Body of pancreas (tissue), 4 donors: ENCODE measurements around the gene RIC1. TPM values are rescaled to one million over a fixed set of nuclear protein-coding genes. Genes with fewer than 3 reads are reported as not detected.

Experiments used
- ATAC-seq: fragments of 150-250 bp; one replicate; pipeline ENCODE4 v1.9.1; 2016
- DNase-seq, 4 donors: peaks; one replicate each; pipeline ENCODE4 v3.0.0-alpha.2; 2019
- H3K27ac ChIP-seq, 4 donors: fragments of 200-600 bp; sonication (generic); 1 replicate in 3 of 4; 2 replicates in 1 of 4; pipeline versions ENCODE4 v1.5.1 to v1.6.1; 2016 to 2019; ENCODE audit warnings: mild to moderate bottlenecking in 1 of 4, mixed read lengths in 1 of 4, moderate library complexity in 1 of 4
- H3K27me3 ChIP-seq, 2 donors: fragments of 200-600 bp; sonication (generic); one replicate each; pipeline ENCODE4 v1.6.0; 2016; ENCODE audit warnings: mild to moderate bottlenecking in 1 of 2
- H3K36me3 ChIP-seq, 2 donors: fragments of 200-600 bp; sonication (generic); replicated peaks in 1 of 2; 2 replicates each; pipeline ENCODE4 v1.5.1; 2016; ENCODE audit warnings: low read depth in 2 of 2; ENCODE audit not compliant: insufficient read depth in 1 of 2
- H3K4me1 ChIP-seq: fragments of 200-600 bp; sonication (generic); one replicate; pipeline ENCODE4 v1.6.0; 2016
- H3K4me3 ChIP-seq, 2 donors: fragments of 200-600 bp; sonication (generic); 1 replicate in 1 of 2; 2 replicates in 1 of 2; pipeline ENCODE4 v1.5.1; 2016 to 2019
- H3K9me3 ChIP-seq, 3 donors: fragments of 200-600 bp; sonication (generic); 1 replicate in 2 of 3; 2 replicates in 1 of 3; pipeline ENCODE4 v1.5.1; 2016
- CTCF ChIP-seq, 7 experiments: fragments of 450-650 bp in 4 of 7; fragments of 200-600 bp in 3 of 7; sonication (generic) in 3 of 7; IDR thresholded peaks; one replicate each; pipeline ENCODE4 v1.5.1; 2016 to 2019; ENCODE audit warnings: antibody characterized with exemption in 7 of 7
- POLR2A ChIP-seq, 3 donors: fragments of 450-650 bp; IDR thresholded peaks; one replicate each; pipeline ENCODE4 v1.6.1; 2016; ENCODE audit warnings: antibody characterized with exemption in 3 of 3, mild to moderate bottlenecking in 2 of 3
- WGBS, 2 donors: methylation state at CpG; one replicate each; pipeline ENCODE4 v1.1.5; 2017; 5-methylcytosine and 5-hydroxymethylcytosine counted together
- intact Hi-C: fragments of 100-400 bp; cut with DNase I; formaldehyde crosslinking; loops from one replicate; pipeline ENCODE4 v1.15.1; 2023
- total RNA-seq, 2 donors: library from RNA; depleted of rRNA; stranded (reverse); fragments of >200 nt; gene quantifications; one replicate each; pipeline ENCODE4 v1.1.0, GENCODE V29; 2016

The RIC1 gene
- total RNA-seq, 2 donors from 2014 or later: 22.4 to 23.1 TPM

- Histone ChIP-seq H3K4me1 (no peaks in the 10 kb centered on the region), H3K36me3 (no peaks in the 10 kb centered on the region), H3K4me3 (no peak overlapping the region), H3K27me3 (no peaks in the 10 kb centered on the region), H3K27ac (no peak overlapping the region), H3K9me3 (no peaks in the 10 kb centered on the region)
- ATAC-seq: no peak
- TF ChIP-seq CTCF (IDR thresholded peaks at IDR 0.05): no peak
- TF ChIP-seq POLR2A (IDR thresholded peaks at IDR 0.05): no peak
- 84 to 88% methylated on average over 1 of the region's 1 CpG for WGBS, 2 donors
- DNase-seq: no peak
- intact Hi-C loops: no loop called here
Measured at GRCh38 chr9:5690278-5690677, 61.4 kb downstream of the RIC1 start.

GRCh38 chr9:5695860-5696259 is 67.0 kb downstream of the RIC1 start:
- intact Hi-C loops: no loop called here
- Histone ChIP-seq H3K9me3 (no peaks in the 10 kb centered on the region), H3K4me1 (peaks cover 4% of the 10 kb centered on the region), H3K36me3 (no peaks in the 10 kb centered on the region), H3K27ac (no peak overlapping the region), H3K27me3 (no peaks in the 10 kb centered on the region), H3K4me3 (no peak overlapping the region)
- no peak for ATAC-seq
- TF ChIP-seq CTCF (IDR thresholded peaks at IDR 0.05): no peak
- TF ChIP-seq POLR2A (IDR thresholded peaks at IDR 0.05): no peak
- 90 to 100% methylated on average over 2 of the region's 2 CpGs for WGBS, 2 donors
- DNase-seq: no peak

- 83% methylated on average over 2 of the region's 2 CpGs for WGBS, 2 donors
- Histone ChIP-seq H3K27ac (no peak overlapping the region), H3K27me3 (no peaks in the 10 kb centered on the region), H3K4me1 (peaks cover 4% of the 10 kb centered on the region), H3K9me3 (no peaks in the 10 kb centered on the region), H3K36me3 (no peaks in the 10 kb centered on the region), H3K4me3 (no peak overlapping the region)
- intact Hi-C loops: no loop called here
- no peak for DNase-seq
- no peak for TF ChIP-seq POLR2A (IDR thresholded peaks at IDR 0.05)
- TF ChIP-seq CTCF (IDR thresholded peaks at IDR 0.05): no peak
- ATAC-seq: no peak
Measured at GRCh38 chr9:5696884-5697283, 68.0 kb downstream of the RIC1 start.

- ATAC-seq: no peak
- DNase-seq: no peak
Measured at GRCh38 chr9:5698004-5698403, 69.1 kb downstream of the RIC1 start.

More at GRCh38 chr9:5698004-5698403, 69.1 kb downstream of the RIC1 start:
- TF ChIP-seq CTCF (IDR thresholded peaks at IDR 0.05) (no peak), POLR2A (IDR thresholded peaks at IDR 0.05) (no peak)
- H3K4me3 ChIP-seq: no peak overlapping the region
- intact Hi-C loops: no loop called here
- 90 to 97% methylated on average over 1 of the region's 1 CpG for WGBS, 2 donors
- no peaks in the 10 kb centered on the region for H3K36me3 ChIP-seq
- H3K9me3 ChIP-seq: no peaks in the 10 kb centered on the region
- H3K27me3 ChIP-seq: no peaks in the 10 kb centered on the region
- H3K4me1 ChIP-seq: peaks cover 4% of the 10 kb centered on the region
- H3K27ac ChIP-seq: no peak overlapping the region
